ENCODE results near the gene IFT122.

- TF ChIP-seq SP1 (IDR thresholded peaks at IDR 0.05), result no peak
- no peak for TF ChIP-seq LEF1 (IDR thresholded peaks at IDR 0.05; ENCODE audit: borderline replicate concordance)
- TF ChIP-seq FOXM1 (IDR thresholded peaks at IDR 0.05; ENCODE audit: borderline replicate concordance), result no peak
- no peak for TF ChIP-seq HDGF (IDR thresholded peaks at IDR 0.05; ENCODE audit: borderline replicate concordance)
- no peak for TF ChIP-seq FOXK2 (IDR thresholded peaks at IDR 0.05)
- no peak; the same call in 1 of the 2 replicates for TF ChIP-seq ELF4 (IDR thresholded peaks at IDR 0.05)
- TF ChIP-seq SUZ12 (IDR thresholded peaks at IDR 0.05), result no peak
- no peak for TF ChIP-seq PKNOX1 (IDR thresholded peaks at IDR 0.05)
- peak; percentile 93 for TF ChIP-seq ZNF384 (IDR thresholded peaks at IDR 0.05)
- TF ChIP-seq ARNT (IDR thresholded peaks at IDR 0.05), result no peak
Observed at GRCh38 chr3:129399895-129400357, 40.1 kb upstream of the IFT122 start.

Measured in HEK293T (cell line).